ENCODE data around the gene NRIP1.

NRIP1 gene

DNA sequence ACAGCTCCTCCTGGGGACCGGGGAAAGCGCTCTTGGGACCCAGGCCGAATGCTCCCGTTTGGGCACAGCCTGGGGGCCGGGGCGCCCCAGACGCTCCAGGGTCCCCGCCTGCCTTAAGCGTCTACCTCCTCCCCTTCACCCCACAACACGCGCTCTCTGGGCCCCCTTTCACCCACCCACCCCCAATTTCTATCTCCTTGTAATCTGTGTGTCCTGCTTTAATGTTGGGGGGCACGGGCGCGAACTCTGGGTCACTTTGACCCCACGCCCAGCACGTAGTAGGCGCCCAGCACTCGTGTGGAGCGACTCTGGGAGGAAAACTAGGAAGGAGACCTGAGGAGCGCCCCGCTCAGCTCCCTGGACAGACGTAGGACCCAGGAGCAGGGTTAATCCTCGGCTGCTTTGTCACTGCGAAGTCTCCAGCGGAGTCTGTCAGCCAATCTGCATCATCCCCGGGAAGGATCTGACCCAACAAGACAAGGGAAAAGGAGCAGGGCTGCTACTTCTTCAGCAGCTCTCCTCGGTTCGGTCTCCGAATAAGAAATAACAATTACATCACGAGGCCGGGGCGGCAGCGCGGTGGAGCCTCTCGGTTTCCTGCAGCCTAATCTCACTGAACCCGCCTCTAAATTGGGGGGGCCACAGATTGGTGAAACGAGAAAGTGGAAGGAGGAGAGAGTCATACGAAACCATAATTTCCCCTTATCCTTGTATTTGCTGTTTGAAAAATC, 757 bp upstream of the NRIP1 start:
- DNase-seq (ENCODE audit: low read depth): peak; percentile 51

DNA sequence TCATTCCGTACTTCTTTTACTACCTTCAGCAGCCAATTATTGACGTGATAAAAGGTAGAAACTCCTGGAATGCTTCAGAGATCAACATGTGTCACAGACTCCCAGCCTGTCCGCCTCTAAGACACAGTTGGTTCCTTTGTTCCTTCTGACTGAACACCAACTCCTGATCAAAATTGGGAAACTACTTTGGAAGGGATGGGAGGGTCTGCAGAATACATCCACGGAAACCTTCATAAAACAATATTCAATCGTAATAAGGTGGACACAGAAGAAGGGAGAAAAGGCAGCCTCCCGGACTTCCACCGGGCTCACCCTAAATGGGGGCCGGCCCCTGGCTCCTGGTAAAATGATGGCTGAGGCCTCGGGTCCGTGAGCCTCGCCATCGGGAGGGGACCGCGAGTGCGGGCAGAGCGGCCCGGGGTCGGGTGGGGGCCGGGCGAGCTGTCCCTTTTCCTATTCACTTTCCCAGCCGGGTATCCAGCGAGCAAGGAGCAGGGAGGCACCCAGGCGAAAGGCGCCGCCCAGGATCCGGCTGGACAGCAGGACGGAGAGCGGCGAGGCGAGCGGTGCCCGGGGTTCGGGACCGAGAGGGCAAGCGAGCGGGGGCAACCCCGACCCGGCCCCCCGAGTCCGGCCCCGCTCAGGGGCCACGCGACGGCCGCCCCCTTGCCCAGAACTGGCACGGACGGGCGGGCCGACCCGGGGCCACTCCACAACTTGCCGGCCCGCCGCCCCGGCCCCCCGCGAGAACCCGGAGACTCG, 805 bp downstream of the NRIP1 start:
- DNase-seq (ENCODE audit: low read depth): no peak

DNA sequence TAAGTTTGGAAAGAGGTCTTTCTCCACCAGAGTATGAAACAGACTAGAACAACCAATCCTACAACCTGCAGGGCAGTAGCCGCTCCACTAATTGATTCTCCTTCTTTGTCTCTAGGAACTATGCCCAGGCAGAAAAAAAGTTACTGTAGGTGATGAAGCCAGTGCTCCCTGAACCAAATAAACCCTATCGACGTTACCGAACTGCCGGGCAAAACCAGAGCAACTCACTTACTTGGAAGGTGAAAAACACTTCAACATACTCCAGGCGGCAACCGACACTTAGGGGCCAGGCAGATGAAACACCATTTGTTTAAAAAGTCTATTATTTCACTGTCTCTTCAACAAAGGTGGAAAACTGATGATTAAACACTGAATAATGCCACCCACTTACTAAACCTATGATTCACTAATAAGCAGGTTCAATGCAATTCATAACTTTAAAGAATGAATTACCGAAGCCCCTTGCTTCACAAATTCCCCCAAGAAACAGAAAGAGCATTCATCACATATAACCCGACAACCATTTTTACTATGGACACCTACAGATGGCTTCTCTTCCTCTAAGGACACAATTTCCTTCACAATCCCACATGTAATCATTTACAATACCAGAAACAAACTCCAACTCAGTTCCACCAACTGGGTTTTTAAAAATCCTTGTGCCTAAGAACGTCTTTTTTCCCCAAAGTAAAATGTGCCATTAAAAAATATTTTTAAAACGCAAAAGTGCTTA, 1.6 kb downstream of the NRIP1 start:
- no peak for DNase-seq (ENCODE audit: low read depth)

DNA sequence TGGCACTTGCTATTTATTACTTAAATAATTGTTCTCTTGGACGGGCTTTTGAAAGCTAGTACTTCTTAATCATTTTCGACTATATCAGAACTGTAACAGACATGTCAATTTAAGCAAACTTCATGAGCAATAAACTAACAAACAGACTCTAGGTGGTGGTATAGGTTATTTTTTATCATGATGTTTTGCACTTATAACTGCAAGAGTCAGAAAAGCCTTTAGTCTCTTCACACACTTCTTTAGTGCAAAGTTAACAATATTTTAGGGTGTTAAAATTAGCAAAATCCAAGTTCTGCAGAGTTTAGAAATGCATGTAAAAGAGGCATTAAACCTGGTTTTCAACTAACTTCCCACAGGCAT, 2.2 kb downstream of the NRIP1 start:
- DNase-seq (ENCODE audit: low read depth): no peak

DNA sequence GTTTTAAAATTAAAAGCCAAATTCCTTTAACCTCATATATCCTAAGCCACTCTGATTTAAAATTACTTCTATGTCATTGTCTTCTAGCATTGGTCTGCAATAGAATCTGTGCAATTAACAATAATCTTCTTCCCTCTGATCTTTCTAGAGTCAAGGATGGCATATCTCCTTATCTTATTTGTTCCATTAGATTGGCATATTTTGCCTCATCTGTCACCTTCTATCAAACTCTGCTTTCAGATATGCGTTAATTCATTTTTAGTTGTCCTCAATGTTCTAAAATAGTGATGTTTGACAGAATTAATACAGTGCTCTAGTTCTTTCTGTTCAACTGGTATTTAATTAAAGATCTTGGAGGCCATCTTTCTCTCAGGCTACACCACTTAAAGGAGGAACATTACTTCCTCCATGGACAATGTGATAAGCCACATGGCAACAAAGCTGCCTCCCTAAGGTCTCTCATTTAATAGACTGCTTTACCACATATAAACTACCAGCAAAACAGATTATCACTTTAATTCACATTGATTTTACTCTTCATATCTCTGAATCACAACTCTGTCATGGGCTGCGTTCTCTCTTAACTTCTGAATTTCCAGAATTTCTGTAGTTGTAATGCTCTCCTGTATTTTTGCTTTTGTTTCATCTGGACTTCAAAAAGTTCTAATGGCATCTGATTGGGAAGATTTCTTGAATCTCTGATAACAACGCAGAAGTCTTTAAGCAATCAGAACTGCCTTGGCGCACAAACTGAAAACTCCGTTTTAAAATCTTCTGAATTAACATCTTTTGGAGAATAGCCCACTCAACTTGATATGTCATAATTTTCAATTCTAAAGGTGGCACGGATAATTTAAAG, 2.8 kb downstream of the NRIP1 start:
- no peak for DNase-seq (ENCODE audit: low read depth)

DNA sequence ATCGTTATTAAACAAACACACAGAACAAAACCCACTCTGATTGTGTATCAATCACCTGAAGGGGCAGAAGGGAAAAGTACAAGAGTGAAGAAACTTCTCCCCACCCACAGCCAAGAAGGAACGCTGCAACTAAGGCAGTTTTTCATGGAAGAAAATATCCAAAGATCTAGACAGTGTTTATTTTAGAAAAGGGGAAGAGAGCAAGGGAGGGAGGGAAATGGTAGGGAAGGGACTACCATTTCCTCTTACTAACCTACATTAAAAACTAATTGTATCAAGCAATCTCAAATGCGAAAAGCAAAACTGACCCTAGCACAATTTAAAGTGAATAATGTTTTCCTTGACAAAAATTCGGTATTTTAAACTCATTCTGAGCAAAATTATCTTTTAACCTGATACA, 3.5 kb downstream of the NRIP1 start:
- DNase-seq (ENCODE audit: low read depth): no peak

DNA sequence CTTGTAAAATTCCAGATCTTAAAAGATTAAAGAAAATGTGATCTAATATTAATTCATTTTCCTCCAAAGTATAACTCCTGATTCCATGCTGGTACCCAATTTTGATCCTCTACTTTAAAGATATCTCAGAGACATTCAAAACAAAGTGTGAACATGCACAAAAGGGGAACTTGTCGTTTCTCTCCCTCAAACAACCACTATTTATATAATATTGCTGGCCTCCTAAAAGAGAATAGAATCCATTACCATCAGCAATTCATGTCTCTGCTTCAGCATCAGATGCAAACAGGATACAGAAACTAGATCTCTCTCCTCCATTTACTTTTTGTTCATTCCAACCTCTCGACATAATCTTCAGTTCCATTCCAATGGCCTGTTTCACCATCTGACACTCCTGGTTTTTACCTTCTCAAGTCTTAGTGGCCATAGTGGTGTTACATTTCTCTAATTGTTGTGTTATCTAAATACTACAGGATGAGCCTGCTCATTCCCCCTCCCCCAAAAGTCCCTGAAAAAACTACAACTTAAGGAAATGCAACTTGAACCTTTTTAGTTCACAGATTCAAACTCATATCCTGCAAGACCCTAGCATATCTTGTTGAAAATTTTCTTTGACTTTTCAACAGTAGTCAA, 4.1 kb downstream of the NRIP1 start:
- DNase-seq (ENCODE audit: low read depth): no peak

DNA sequence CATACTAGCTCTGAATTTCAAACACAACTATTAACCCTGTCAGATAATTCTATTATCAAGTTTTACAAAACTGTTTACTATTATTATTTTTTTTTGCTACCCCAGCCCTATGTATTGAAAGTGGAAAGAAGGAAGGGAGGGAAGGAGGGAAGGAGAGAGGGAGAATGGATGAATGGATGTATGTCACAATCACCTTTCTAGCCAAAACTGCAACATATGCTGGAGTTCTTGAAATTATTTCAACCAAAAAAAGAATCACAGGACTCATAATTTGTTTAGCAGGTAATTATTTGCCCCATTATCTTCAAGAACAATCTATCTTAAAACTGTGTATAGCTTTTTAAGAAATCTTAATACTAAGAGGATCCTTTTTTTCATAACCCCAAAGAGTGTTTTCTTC, 5.4 kb downstream of the NRIP1 start:
- DNase-seq (ENCODE audit: low read depth): no peak

DNA sequence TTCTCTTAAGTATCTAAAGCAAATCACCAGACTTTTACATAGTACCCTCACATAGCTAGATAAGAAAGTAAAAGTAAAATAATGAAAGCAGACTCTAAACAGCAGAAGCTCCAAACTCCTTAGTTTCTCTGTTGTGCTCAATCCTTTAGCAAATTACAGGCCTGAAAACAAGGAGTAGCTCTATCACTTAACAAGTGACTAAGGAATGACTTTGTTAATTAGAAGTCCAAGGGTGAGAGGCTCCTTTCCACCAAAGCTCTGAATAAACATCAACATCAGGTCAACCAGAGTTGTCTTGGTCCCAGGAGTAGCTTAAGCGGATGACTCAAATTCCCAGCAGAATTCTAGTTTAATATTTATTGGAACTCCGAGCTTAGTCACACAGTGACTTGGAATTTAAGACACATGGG, 5.9 kb downstream of the NRIP1 start:
- peak; percentile 43 for DNase-seq (ENCODE audit: low read depth)

DNA sequence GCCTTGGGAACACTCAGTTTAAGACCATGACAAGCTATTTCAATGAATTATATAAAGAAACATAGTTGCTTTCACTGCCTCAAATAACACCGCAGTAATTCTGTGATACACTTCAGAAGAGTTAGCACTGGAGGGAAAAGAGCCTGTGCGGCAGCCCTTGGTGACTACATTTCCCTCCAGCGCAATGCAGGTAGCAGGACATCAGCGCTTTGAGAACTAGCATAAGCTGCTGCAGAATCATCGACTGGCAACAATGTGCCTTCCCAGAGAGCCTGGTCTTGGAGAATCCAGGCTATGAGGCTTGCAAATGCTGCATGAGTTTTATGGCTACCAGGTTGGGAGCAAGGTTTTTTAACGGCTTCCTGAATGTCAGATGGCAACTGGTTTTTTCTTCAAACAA, 7.5 kb downstream of the NRIP1 start:
- no peak for DNase-seq (ENCODE audit: low read depth)

DNA sequence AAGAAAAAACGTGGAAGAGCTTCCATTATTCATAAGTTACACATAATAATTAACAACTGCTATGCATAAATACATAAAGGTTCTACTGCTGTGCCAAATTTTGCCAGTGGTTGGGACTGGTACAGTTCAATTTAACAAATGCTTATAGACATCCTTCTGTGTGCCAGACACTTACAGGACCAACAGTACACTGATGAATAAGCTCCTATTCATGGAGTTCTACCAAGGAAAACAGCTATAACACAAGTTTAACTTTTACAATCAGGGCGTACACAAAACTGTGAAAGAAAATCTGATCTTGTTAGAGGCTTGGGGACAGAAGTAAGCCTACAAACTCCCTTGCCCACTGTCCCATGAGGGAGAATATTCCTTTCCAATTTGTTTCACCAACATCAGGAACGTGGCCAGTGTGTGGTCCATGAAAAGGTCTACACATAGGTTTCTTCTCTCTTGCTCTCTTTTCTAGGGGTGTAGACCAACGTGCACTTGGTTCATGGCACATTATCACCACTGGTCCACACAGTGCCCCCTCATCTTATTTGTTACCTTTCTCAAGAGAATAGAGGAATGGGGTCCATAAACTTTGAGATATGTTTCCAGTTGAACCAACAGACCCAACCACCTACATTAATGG, 10.1 kb downstream of the NRIP1 start:
- DNase-seq (ENCODE audit: low read depth): no peak

DNA sequence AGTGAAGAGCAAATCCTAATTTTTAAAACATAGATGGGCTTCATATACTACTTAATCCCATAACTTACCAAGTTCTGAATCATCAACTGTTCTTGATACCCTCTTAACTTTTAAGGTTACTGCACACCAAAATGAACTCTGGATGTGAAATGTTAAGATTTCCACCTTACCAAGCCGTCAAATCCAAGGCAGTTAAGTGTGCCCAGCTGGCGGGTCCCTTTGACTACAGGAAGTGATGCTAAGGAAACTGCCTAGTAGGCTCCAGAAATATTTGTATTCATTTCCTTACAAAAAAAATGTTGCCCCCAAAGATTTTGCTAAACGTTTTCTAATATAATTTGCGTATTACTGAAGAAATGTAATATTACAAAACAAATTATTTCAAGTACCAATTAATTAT, 10.7 kb downstream of the NRIP1 start:
- no peak for DNase-seq (ENCODE audit: low read depth)

DNA sequence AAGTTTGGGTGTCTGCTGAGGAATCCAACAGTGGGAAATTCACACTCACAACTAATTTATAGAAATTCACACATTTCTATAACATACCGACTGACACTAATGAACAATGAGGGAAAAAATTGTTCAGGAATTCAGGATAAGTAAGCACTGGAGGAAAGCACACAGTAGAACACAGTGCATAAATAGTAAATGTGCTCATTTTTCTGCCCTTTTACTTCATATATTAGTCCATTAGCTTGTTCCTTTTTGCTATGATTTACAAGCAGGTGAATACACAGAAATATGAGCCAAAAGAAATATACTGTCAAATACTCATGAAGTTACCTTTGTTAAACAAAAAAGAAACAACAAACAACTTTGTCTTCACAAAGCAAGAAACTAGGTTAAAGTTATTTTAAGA, 11.3 kb downstream of the NRIP1 start:
- no peak for DNase-seq (ENCODE audit: low read depth)

DNA sequence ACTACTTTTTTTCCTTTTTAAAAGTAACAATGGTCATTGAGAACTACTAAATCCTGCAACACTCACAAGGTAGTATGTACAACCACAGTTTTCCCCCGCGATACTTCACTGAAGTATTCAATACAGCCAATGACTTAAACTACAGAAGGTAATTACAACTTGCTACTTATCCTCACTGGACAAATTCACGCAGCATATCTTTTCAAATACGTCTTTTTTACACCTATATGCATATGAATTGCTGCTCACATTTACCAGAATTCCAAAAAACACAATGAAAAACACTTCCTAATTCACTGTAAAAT, 12.4 kb downstream of the NRIP1 start:
- DNase-seq (ENCODE audit: low read depth): no peak

DNA sequence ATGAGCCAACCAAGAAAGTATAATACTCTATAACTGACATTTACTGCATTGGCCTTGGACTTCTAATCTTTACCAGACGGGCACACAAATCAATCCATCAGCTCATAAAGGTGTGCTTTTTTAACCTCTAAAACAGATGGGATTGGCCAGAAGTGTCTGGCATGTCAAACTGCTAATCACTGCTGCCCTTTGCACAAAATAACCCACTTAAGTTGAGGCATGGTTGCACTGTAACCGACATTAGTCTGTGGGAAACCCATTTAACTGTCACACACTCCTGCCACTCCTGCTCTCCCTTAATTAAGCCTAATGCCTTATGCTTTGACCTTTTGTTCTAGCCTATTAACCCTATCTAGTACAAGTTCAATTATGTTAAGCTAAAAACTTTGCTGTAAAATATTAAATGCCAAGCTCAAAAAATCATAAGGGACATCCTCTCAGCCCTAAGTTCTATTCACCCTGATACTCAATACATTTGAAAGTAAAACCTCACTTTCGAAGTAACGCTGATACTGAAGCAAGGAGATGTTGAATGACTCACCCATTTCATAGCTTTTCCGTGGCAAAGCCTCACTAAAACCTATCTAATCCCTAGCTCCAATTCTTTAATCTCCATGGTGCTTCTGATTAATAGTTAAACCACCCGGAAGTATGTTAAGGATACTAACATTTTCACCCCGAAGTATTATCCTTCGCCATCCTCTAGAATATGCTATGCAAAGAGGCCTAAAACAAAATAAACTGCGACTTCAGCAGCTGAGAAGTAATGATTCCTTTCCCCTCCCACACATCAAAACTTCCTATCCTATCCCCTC, 12.9 kb downstream of the NRIP1 start:
- no peak for DNase-seq (ENCODE audit: low read depth)

DNA sequence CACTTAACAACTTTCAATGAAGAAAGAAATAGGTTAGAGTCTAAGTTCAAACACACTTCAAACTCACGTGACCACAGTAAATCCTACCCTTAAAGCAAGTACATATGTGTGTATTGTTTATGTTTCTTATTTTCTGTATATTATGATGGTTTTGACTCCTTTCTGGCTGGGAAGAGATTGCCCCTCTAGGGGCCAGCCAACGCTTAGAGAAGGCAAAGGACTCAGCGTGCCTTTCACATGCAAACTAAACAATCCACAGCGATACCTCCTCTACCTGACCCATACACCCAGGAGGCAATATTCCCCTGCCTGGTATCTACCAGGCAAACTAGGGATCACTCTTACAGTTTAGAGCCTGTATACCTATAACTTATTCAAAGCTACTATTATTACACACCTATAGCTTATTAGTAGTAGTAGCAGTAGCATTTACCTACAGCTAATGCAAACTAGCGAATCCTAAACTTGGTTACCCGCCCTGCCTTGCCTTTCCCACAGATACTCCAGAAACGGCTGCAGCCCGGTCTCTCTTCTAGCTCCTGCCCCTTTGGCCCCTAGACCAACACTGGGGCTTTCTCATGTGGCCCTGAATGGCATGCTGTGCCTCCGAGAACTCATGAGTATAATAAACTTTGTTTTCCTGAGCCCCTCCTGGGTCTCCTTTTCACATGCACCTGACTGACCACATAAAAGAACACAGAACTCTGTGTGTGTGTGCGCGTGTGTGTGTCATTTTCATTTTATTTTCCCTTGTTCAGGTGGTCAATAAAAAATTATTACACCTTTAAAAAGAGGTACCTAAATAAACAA, 14.0 kb downstream of the NRIP1 start:
- no peak for DNase-seq (ENCODE audit: low read depth)

DNA sequence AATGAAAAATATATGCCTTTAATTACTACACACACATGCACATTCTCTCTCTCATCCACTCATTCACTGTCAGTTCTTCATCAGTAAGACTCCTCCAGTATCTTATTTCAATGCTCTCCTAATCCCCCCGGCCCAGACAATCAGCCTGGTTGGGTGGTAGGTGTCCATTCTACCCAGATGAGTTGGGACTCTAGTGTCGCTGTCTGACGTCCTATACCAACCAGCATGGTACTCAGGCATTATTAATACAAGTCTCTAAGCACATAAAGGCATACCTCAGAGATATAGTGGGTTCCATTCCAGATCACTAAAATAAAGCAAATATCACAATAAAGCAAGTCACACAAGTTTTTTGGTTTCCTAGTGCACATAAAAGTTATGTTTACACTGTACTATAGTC, 19.8 kb downstream of the NRIP1 start:
- no peak for DNase-seq (ENCODE audit: low read depth)

DNA sequence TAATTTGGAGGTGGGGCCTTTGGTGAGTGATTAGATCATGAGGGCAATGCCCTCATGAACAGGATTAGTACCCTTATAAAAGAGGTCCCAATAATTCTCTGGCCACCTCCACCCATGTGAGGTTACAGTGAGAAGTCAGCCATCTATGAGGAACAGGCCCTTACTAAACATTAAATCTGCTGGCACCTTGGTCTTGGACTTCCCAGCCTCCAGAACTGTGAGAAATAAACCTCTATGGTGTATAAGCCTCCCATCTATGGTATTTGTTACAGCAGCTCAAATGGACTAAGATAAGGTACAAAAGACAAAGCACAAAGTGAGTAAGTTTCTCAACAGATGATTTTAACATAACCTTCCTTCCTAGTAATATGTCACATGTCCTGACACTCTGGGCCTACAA, 22.3 kb downstream of the NRIP1 start:
- DNase-seq (ENCODE audit: low read depth): no peak

DNA sequence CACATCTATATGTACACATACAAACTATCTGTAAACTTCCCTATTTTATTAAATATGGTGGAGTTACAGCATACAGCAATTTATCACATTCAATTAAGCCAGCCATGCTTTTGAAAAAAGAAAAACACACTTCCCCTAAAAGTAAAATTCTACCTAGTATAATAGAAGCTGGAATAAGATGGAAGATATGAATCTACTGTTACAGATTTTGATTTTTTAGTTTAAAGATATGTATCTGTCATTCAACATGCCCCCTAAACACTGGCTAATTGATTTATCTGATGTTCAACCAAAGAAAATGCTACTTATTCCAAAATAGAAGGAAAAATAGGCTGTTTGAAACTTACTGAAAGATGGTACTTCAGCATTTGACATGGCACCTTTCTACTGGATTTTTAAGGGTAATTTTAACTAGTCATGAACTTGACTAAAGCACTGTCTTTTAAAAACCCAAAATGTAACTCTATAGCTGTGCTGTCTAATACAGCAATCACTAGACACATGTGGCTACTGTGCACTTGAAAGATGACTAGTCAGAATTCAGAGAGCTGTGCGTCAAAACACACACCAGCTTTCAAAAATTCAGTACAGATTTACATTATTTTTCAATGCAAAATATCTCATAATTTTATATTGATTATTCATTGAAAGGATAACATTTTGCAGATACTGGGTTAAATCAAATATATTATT, 25.0 kb downstream of the NRIP1 start:
- DNase-seq (ENCODE audit: low read depth): no peak

Data from GM04503 (cell line).